Fibroblast of mammary gland (primary cell): Measurements from ENCODE around the gene HSPG2.

ENCODE experiments used
- DNase-seq: peaks from one replicate; pipeline ENCODE4 v3.0.0-alpha.2; 2010; ENCODE audit warnings: low read depth
- H3K4me3 ChIP-seq: 2 replicates; pipeline ENCODE4 v1.5.1; 2011; ENCODE audit warnings: low read depth, mild to moderate bottlenecking, low read length, moderate library complexity; ENCODE audit not compliant: control insufficient read depth
- CTCF ChIP-seq: conservative IDR thresholded peaks from 2 replicates; pipeline ENCODE4 v1.5.1; 2011; ENCODE audit warnings: low read depth, low read length, inconsistent platforms; ENCODE audit not compliant: control insufficient read depth, insufficient read depth

The HSPG2 gene

GRCh38 chr1:21874778-21875547 is 62.1 kb downstream of the HSPG2 start:
- DNase-seq = no peak
- TF ChIP-seq CTCF = no peak
- H3K4me3 ChIP-seq = no peak overlapping the region

GRCh38 chr1:21874328-21874727 is 62.8 kb downstream of the HSPG2 start:
- DNase-seq = no peak
- H3K4me3 ChIP-seq = no peak overlapping the region
- TF ChIP-seq CTCF = no peak

GRCh38 chr1:21873761-21874160 is 63.3 kb downstream of the HSPG2 start:
- no peak for DNase-seq
- TF ChIP-seq CTCF = no peak
- no peak overlapping the region for H3K4me3 ChIP-seq

- DNase-seq = no peak
- H3K4me3 ChIP-seq = no peak overlapping the region
- TF ChIP-seq CTCF = no peak
Measured at GRCh38 chr1:21873174-21873573, 63.9 kb downstream of the HSPG2 start.

GRCh38 chr1:21872445-21873079 is 64.5 kb downstream of the HSPG2 start:
- DNase-seq = no peak
- TF ChIP-seq CTCF = no peak

GRCh38 chr1:21871943-21872342 is 65.2 kb downstream of the HSPG2 start:
- no peak for DNase-seq
- H3K4me3 ChIP-seq = no peak overlapping the region
- no peak for TF ChIP-seq CTCF

More at GRCh38 chr1:21872445-21873079, 64.5 kb downstream of the HSPG2 start:
- H3K4me3 ChIP-seq = no peak overlapping the region
